Stimulated activated CD4-positive, alpha-beta T cell treated with anti-CD3 and anti-CD28 coated beads, Interleukin-12 subunit alpha, Interleukin-12 subunit beta, amount 100 ng/mL, for 24 hours (primary cell): ENCODE measurements around the gene SAMD14.
A peak's percentile ranks its signal among the peaks of the same experiment; 100 is the strongest.

Source experiments
- DNase-seq, 2 experiments: peaks; one replicate each; pipeline ENCODE4 v3.0.0-alpha.2; 2020; ENCODE audit warnings: low read depth in 2 of 2

SAMD14 gene

DNA sequence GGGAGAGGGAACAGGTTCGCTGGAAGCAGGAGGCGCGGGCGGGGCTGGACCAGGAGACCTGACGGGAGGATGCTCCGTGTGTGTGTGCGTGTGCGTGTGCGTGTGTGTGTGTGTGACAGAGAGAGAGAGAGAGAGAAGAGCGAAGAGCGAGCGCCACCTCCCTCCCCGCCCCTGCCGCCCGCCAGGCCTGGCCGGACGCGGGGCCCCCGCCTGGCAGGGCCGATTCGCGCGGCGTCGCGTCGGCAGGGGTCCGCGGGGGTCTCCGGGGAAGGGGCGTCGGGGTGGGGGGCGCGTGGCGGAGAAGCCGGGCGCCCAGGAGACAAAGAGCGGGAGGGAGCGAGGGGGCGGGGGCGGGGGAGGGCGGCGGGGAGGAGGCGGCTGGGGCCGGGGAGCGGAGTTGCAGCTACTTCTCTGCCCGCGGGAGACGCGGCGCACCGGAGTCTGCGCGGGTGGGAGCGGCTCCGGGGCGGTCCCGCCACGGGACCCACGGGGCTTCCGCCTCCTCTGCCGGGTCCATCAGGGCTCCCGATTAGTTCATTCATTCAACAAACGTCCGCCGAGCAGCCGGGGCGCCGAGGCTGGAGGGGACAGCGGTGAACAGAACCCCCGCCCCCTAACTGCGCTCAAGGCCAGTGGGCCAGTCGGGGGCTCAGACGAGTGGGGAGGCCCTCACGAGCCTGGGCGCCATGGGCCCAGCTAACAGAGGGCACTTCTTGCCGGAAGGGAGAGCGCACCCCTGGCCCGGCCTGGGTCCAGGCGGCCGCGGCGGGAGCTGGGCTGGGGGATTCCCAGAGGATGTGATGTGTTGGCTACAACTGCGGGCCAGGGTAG lies at the start of gene SAMD14:
Gene SAMD14 (minus strand): TSS at position 433 of the 831 bp plus-strand sequence. CDS start 5,201 bp downstream, outside the sequence.
- no peak for DNase-seq

DNA sequence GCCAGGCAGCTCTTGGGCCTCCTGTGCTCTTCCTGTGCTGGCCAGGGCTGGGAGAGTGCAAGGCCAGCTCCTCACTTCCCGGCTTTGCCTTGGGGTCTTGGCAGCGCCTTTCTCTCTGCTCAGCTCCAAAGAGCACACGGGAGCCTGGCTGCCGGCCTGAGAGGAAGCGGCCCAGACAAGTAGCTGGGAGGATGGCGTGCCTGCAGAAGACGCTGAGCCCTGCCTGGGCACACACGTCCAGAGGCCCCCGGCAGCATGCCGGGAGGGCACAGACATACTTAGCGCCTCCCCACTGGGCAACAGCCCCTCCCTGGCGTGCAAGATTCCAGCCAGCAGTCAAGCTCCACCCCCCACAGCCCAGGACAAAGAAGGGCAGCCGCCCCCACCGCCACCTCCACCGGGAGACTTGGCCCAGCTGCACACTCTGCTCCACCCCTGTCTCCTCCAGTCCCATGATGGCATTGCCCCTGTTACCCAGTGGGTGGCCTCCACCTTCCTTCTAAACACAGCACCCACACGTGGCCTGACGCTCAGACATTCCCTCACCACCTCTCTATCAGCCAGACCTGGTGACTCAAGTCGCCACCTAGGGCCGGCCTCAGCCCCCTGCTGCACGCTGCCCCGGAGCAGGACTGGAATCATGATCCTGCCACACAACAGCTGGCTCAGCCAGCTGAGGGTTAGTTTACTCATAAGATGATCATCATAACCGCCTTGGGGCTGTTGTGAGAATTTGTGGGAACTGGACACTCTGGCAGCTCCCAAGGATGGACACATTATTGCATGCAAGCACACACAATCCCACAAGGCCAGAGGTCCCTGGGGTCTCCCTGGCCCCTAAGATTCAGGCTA lies 48.2 kb upstream of the SAMD14 start:
- DNase-seq, result peak in 1 of 2 experiments; percentile 41

GRCh38 chr17:50177476-50177875 lies 47.5 kb upstream of the SAMD14 start:
- DNase-seq, result no peak

- DNase-seq, result no peak
Measured at GRCh38 chr17:50176559-50177357, 46.8 kb upstream of the SAMD14 start.

DNA sequence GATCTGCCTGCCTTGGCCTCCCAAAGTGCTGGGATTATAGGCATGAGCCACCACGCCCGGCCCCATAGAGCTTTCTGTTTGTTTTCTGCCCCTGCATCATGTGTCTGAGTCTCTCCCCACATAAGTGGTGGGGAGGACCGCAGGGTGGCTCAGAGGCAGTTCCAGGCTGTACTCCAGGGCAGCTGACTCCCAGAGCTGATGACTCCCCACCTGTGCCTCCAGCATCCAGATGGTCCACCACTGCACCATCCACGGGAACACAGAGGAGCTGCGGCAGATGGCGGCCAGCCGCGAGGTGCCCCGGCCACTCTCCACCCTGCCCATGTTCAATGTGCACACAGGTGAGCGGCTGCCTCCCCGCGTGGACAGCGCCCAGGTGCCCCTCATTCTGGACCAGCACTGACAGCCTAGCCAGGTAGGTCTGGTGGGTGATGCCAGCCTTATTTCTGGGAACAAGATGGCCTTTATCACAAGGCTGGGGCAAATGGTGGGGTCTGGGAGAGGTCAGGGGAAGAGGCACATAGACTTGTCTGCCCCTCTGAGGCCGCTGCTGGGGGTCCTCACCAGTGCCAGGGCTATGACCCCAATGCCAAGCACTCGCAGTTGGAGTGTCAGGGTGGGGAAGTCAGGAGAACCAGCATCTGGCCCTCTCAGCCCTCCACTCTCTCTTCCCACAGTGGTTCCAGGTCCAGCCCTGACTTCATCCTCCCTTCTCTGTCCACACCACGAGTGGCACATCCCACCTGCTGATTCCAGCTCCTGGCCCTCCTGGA lies 45.3 kb upstream of the SAMD14 start:
- no peak for DNase-seq

DNA sequence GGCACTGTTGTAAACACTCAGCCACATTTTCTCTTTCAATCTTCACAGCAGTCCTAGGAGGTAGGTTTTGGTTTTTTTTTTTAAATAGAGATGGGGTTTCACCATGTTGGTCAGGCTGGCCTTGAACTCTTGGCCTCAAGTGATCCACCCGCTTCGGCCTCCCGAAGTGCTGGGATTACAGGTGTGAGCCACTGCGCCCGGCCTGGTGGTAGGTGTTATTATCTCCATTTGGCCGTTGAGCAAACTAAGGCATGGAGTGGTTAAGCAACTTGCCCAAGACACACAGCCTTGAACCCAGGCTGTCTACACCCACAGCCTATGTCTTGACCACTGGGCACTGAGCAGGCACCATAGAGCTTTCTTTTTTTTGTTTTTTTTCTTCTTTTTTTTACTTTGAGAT lies 44.5 kb upstream of the SAMD14 start:
- no peak for DNase-seq

DNA sequence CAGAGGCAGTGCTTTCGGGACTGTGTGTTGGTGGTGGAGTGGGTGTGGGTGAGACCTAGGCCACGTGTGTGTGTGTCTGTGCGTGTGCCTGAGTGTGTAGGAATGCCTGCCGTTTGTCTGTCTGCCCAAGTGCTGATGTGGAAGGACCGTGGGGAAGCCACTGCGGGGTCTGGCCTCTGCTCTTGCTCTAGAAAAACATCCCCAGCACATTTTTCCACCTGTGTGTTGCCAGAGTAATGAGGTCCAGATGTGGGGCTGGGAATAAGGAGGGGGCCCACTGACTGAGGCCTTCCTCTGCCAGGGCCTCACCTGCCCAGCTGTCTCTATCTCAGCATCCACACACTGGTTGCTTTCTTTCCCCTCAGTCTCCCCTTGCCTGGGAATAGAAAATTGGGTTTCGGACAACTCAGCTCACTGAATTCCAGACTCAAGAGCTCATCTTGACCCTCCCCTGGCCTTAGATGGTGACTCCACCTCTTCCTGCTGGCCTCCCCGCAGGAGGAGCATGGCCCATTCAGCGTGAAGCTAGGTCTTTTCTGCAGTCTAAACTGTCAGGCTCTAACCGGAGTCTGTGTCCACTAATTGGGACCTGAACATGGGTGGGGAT lies 43.5 kb upstream of the SAMD14 start:
- no peak for DNase-seq

DNA sequence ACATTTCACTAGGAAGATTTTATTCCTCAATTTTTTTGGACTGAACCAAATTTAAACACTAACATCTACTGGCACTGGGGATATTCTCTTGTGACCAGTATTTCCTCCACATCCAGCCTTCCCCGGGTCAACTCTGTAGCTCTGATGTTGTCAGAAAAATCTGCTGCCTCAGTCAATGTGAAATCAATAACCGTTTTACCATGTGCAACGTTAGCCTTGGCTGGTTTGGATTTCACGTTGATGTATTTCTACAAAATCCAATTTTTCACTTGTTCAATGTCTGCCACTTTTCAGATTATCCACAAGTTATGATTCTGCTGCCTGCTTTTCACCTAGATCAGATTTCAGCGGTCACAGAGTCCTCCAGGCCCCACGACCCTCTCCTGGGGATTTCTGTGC lies 43.0 kb upstream of the SAMD14 start:
- DNase-seq, result no peak

GRCh38 chr17:50172130-50172529 lies 42.2 kb upstream of the SAMD14 start:
- no peak for DNase-seq

DNA sequence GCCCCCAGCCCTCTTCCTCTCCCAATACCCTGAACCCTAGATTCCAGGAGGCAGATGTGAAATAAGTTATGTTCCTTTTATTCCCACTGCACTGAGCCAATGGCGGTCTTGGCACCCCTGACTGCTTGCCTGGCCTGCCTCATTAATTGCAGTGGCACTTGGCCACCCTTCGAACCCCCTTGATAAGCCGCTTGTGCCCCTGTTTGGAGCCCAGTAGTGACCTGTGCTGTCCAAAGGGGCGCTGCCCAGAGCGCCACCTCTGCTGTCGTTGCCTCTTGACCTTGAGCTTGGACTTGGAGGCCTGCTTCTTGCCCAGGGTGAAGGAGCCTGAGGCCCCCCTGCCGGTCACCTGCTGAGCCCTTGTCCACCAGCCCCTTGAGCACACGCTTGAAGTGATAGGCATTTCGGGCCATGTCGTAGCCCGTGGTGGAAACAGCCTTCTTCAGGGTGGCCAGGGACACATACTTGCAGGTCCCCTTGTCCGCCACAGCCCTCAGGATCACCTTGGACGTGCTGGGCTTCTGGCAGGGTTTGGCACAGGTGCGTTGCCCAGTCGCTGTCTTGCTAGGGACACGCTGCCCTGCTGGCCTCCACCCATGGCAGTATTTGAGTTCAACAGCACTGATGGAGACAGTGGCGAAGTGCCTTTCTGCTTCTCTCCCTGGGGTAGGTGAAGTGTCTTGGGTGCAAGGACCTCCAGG lies 41.6 kb upstream of the SAMD14 start:
- no peak for DNase-seq

GRCh38 chr17:50170662-50171370 lies 40.9 kb upstream of the SAMD14 start:
- no peak for DNase-seq

GRCh38 chr17:50169881-50170459 lies 40.0 kb upstream of the SAMD14 start:
- DNase-seq, result no peak

- peak in 1 of 2 experiments; percentile 41 for DNase-seq
Measured at GRCh38 chr17:50169121-50169764, 39.3 kb upstream of the SAMD14 start.

DNA sequence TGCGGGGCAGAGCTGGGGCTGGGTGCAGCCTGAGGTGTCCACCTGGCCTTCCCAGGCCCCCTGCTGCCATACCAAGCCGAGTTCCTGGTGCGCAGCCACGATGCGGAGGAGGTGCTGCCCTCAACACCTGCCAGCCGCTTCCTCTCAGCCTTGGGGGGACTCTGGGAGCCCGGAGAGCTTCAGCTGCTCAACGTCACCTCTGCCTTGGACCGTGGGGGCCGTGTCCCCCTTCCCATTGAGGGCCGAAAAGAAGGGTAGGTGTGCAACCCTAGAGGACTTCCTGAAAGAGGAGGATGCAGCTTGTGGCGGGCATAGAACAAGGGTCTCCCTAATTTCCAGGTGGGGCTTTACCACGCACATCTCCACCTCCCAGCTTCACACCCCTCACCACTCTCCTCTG lies 38.4 kb upstream of the SAMD14 start:
- DNase-seq, result no peak

DNA sequence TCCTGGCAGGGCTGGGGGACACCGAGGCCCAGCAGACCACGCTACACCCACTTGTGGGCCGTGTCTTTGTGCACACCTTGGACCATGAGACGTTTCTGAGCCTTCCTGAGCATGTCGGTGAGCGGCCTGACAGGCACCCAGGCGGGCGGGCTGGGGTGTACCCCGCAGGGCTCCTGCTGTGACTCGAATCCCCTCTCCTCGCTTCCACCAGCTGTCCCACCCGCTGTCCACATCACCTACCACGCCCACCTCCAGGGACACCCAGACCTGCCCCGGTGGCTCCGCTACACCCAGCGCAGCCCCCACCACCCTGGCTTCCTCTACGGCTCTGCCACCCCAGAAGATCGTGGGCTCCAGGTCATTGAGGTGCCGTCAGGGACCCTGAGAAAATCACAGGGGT lies 37.4 kb upstream of the SAMD14 start:
- DNase-seq, result no peak

GRCh38 chr17:50166518-50167181 lies 36.7 kb upstream of the SAMD14 start:
- DNase-seq, result no peak

DNA sequence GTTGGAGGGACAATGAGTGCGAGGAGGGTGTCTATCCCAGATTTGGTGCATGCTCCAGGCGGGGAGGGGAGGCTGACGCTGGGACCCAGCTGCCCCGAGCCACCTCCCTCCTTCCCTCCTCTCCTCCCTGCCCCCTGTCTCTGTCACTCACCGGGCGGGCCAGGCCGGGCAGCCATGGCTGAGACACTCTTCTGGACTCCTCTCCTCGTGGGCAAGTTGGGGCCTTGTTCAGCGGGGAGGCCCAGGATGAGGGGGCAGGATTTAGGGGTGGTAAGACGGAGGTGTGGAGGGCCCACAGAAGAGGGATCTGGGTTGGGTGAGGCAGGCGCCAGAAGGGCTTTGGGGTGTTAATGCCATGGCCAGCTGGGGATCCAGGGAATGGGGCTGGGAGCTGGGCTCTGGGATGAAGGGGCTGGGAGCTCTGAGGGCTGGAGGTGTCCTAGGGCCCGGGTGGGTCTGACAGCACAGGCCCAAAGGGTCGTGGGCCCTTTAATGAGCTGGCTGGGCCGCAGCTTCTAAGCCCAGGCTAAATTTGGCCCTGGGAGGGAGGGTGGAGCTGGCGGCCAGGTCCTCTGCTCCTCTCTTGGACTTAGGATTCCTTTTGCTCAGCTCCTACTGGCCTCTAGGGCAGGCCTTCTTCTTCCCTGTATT lies 36.0 kb upstream of the SAMD14 start, which contains the start of gene SGCA:
Gene SGCA (plus strand): TSS at position 139 of the 651 bp plus-strand sequence. CDS start 36 bp downstream, at position 175.
- DNase-seq, result no peak
